A549 (cell line): ENCODE data around the gene ZNF70. TPM values are rescaled to one million over a fixed set of nuclear protein-coding genes. Genes with fewer than 3 reads are reported as not detected.

Experiments used
- ATAC-seq, 2 experiments: fragments of 200-7000 bp in 1 of 2; fragments of >200 bp in 1 of 2; cut with Nextera tagmentation in 1 of 2; cut with Tn5 transposase in 1 of 2; 3 replicates each; pipeline versions ENCODE4 v1.8.0 to v1.9.1; 2018 to 2020; ENCODE audit warnings: mild to moderate bottlenecking in 1 of 2, moderate library complexity in 1 of 2
- CTCF ChIA-PET: fragments of 300-600 bp; sonication (Branson Sonifier 250); formaldehyde crosslinking; extraction: SDS; loops from one replicate; lab custom pipeline; 2021; ENCODE audit warnings: antibody characterized with exemption, inconsistent platforms; lab: Yijun Ruan, JAX
- POLR2A ChIA-PET: fragments of 350-600 bp; formaldehyde crosslinking; extraction: SDS; loops from one replicate; lab custom pipeline; 2021; ENCODE audit warnings: antibody characterized with exemption, inconsistent platforms; lab: Yijun Ruan, JAX
- DNase-seq, 2 experiments: peaks; one replicate each; pipeline versions ENCODE4 v3.0.0 to v3.0.0-alpha.2; 2011 to 2016; ENCODE audit warnings: low read depth in 1 of 2, low spot score in 1 of 2
- FAIRE-seq: peaks from 2 replicates; lab custom pipeline; 2011; peaks lifted over from hg19 to GRCh38; lab: Jason Lieb, UNC
- H3K27ac ChIP-seq, 2 experiments: fragments of >200 bp; sonication (Bioruptor Twin); formaldehyde crosslinking; 3 replicates each; pipeline ENCODE4 v1.5.1; 2016 to 2017
- H3K4me1 ChIP-seq: fragments of >200 bp; sonication (Bioruptor Twin); formaldehyde crosslinking; 3 replicates; pipeline ENCODE4 v1.6.1; 2016
- H3K4me2 ChIP-seq: fragments of >200 bp; sonication (Bioruptor Twin); formaldehyde crosslinking; 3 replicates; pipeline ENCODE4 v1.6.1; 2016
- H3K4me3 ChIP-seq: fragments of >200 bp; sonication (Bioruptor Twin); formaldehyde crosslinking; 3 replicates; pipeline ENCODE4 v1.5.1; 2016
- H3K9me3 ChIP-seq: fragments of >200 bp; sonication (Bioruptor Twin); formaldehyde crosslinking; 3 replicates; pipeline ENCODE4 v1.6.1; 2016
- BHLHE40 ChIP-seq: IDR thresholded peaks from 2 replicates; pipeline ENCODE4 v1.6.1; 2012; ENCODE audit warnings: low read depth, low read length, inconsistent platforms
- CBX8 ChIP-seq: fragments of 200-600 bp; sonication (generic); IDR thresholded peaks from 2 replicates; pipeline ENCODE4 v1.6.1; 2016
- CEBPB ChIP-seq, 2 experiments: fragments of >200 bp in 1 of 2; sonication (Bioruptor Twin) in 1 of 2; formaldehyde crosslinking in 1 of 2; IDR thresholded peaks; 2 replicates each; pipeline ENCODE4 v1.6.1; 2012 to 2016
- CHD2 ChIP-seq: fragments of 150-350 bp; IDR thresholded peaks from 2 replicates; pipeline ENCODE4 v1.6.1; 2014; ENCODE audit warnings: low read length; ENCODE audit not compliant: partially characterized antibody
- CHD4 ChIP-seq: fragments of 200-600 bp; sonication (generic); IDR thresholded peaks from 2 replicates; pipeline ENCODE4 v1.6.1; 2016; ENCODE audit warnings: antibody characterized with exemption, mild to moderate bottlenecking, borderline replicate concordance
- EP300 ChIP-seq, 2 experiments: fragments of >200 bp; sonication (Bioruptor Twin); formaldehyde crosslinking; IDR thresholded peaks; 2 replicates in 1 of 2; 3 replicates in 1 of 2; pipeline ENCODE4 v1.6.1; 2016 to 2017
- FOSB ChIP-seq: fragments of 250-450 bp; sonication (Bioruptor Pico); IDR thresholded peaks from 2 replicates; pipeline ENCODE4 v1.5.0; 2020; ENCODE audit warnings: mild to moderate bottlenecking, moderate library complexity
- FOSL2 ChIP-seq, 2 experiments: fragments of 450-650 bp in 1 of 2; fragments of >200 bp in 1 of 2; sonication (Bioruptor Twin) in 1 of 2; formaldehyde crosslinking; IDR thresholded peaks; 2 replicates each; pipeline versions ENCODE4 v1.5.0 to v1.6.1; 2016 to 2020; ENCODE audit warnings: mild to moderate bottlenecking in 1 of 2, moderate library complexity in 1 of 2
- FOXS1 ChIP-seq: fragments of 250-450 bp; sonication (Bioruptor Pico); IDR thresholded peaks from 2 replicates; pipeline ENCODE4 v1.5.0; 2020; ENCODE audit warnings: mild to moderate bottlenecking, moderate library complexity
- GATA3 ChIP-seq: IDR thresholded peaks from 2 replicates; pipeline ENCODE4 v1.6.1; 2012; ENCODE audit warnings: borderline replicate concordance
- HEYL ChIP-seq: fragments of 250-450 bp; sonication (Bioruptor Pico); IDR thresholded peaks from 2 replicates; pipeline ENCODE4 v1.8.0; 2021; ENCODE audit warnings: mild to moderate bottlenecking, moderate library complexity
- HOXB5 ChIP-seq: fragments of 250-450 bp; sonication (Bioruptor Pico); IDR thresholded peaks from 2 replicates; pipeline ENCODE4 v1.5.0; 2020; ENCODE audit warnings: mild to moderate bottlenecking, moderate library complexity
- KDM1A ChIP-seq: fragments of 200-600 bp; sonication (generic); IDR thresholded peaks from 2 replicates; pipeline ENCODE4 v1.6.1; 2016; ENCODE audit warnings: low read depth, mild to moderate bottlenecking
- KDM5A ChIP-seq: fragments of 200-600 bp; sonication (generic); IDR thresholded peaks from 2 replicates; pipeline ENCODE4 v1.6.1; 2016; ENCODE audit warnings: antibody characterized with exemption, mild to moderate bottlenecking
- MAFK ChIP-seq: fragments of 450-650 bp; IDR thresholded peaks from 2 replicates; pipeline ENCODE4 v1.6.1; 2014; ENCODE audit not compliant: partially characterized antibody
- MAZ ChIP-seq: fragments of 150-350 bp; IDR thresholded peaks from 2 replicates; pipeline ENCODE4 v1.6.1; 2014; ENCODE audit warnings: antibody characterized with exemption, low read depth, low read length, borderline replicate concordance
- NPAS2 ChIP-seq: fragments of 250-450 bp; sonication (Bioruptor Pico); IDR thresholded peaks from 2 replicates; pipeline ENCODE4 v1.8.0; 2022; ENCODE audit warnings: mild to moderate bottlenecking, moderate library complexity, borderline replicate concordance
- PHF8 ChIP-seq: fragments of 200-600 bp; sonication (generic); IDR thresholded peaks from 2 replicates; pipeline ENCODE4 v1.6.1; 2016; ENCODE audit warnings: low read depth, mild to moderate bottlenecking, antibody characterized with exemption, moderate library complexity, borderline replicate concordance
- POLR2A ChIP-seq: IDR thresholded peaks from 2 replicates; pipeline ENCODE4 v1.6.1; 2012; ENCODE audit warnings: mild to moderate bottlenecking, low read length
- REST ChIP-seq: fragments of 200-600 bp; sonication (generic); IDR thresholded peaks from 2 replicates; pipeline ENCODE4 v1.6.1; 2016; ENCODE audit warnings: antibody characterized with exemption, mild to moderate bottlenecking, moderate library complexity
- SMC3 ChIP-seq: fragments of >200 bp; sonication (Bioruptor Twin); formaldehyde crosslinking; IDR thresholded peaks from 3 replicates; pipeline ENCODE4 v1.6.1; 2018; ENCODE audit warnings: inconsistent platforms
- TFCP2L1 ChIP-seq: fragments of 250-450 bp; sonication (Bioruptor Pico); IDR thresholded peaks from 2 replicates; pipeline ENCODE4 v1.5.0; 2021; ENCODE audit warnings: mild to moderate bottlenecking
- TP53 ChIP-seq: fragments of 250-450 bp; sonication (Bioruptor Pico); IDR thresholded peaks from 2 replicates; pipeline ENCODE4 v1.5.0; 2021; ENCODE audit warnings: mild to moderate bottlenecking, moderate library complexity
- ZSCAN20 ChIP-seq: fragments of 250-450 bp; sonication (Bioruptor Pico); IDR thresholded peaks from 2 replicates; pipeline ENCODE4 v1.8.0; 2022; ENCODE audit warnings: mild to moderate bottlenecking, moderate library complexity
- WGBS: methylation state at CpG from one replicate; pipeline ENCODE4 v1.1.6; 2017; ENCODE audit errors: missing lambda C conversion rate; 5-methylcytosine and 5-hydroxymethylcytosine counted together
- polyA plus RNA-seq, 4 experiments: library from polyadenylated mRNA; depleted of rRNA in 3 of 4; stranded (reverse); fragments of >200 nt; fragmentation: RNase III in 1 of 4; extraction: RNeasy Plus Mini Kit Qiagen cat#74134 plus additional on column Dnase treatment in 1 of 4; gene quantifications; 2 replicates in 3 of 4; 3 replicates in 1 of 4; pipeline ENCODE4 v1.2.3, GENCODE V29; 2011 to 2017
- TF ChIP-seq, protein P1 (sequence below): fragments of 250-450 bp; sonication (Bioruptor Pico); IDR thresholded peaks from 2 replicates; pipeline ENCODE4 v1.5.0; 2021; ENCODE audit warnings: mild to moderate bottlenecking, moderate library complexity, borderline replicate concordance
- TF ChIP-seq, protein P2 (sequence below): IDR thresholded peaks from 2 replicates; pipeline ENCODE4 v1.6.1; 2012
- TF ChIP-seq, protein P3 (sequence below): fragments of >200 bp; sonication (Bioruptor Twin); formaldehyde crosslinking; IDR thresholded peaks from 3 replicates; pipeline ENCODE4 v1.6.1; 2016

Gene ZNF70
- polyA plus RNA-seq, 2 of the 4 experiments (the other 2 are of a cell fraction): 0.88 to 1.2 TPM

GRCh38 chr22:23763954-23764353 is 13.0 kb upstream of the ZNF70 start (continued):
- TF ChIP-seq NPAS2: no peak

DNA sequence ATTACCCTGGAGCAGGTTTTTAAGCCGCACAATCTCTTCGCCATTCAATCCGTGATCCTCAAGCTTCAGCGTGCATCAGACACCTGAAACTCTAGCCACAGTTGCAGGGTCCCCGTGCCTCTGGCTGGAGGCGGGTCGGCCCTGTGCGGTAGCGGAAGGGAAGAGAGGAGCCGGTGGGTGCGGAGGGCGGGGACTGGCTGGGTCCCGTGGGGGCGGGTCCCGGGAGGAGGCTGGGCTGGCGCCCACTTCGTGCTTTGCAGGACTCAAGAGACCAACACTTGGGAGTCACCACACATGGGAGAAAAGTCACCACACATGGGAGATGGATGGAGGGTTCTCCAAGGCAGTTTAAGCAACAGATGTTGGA is 12.7 kb upstream of the ZNF70 start:
- no peak overlapping the region for H3K4me3 ChIP-seq
- FAIRE-seq (no peak), ATAC-seq (no peak), DNase-seq (no peak)
- POLR2A ChIA-PET: no interaction called here
- H3K27ac ChIP-seq: no peak overlapping the region
- CTCF ChIA-PET: interaction anchor here (1.1 to 16.9 kb wide), 2 partner anchors 10 to 85 kb away, joined by 3 to 175 read pairs; no protein-coding TSS in a partner anchor
- H3K4me1 ChIP-seq: peaks cover 24% of the 10 kb centered on the region
- TF ChIP-seq PHF8 (no peak), KDM5A (no peak)
- 88% methylated on average over 5 of the region's 17 CpGs for WGBS
- H3K9me3 ChIP-seq: no peaks in the 10 kb centered on the region
- no peak overlapping the region for H3K4me2 ChIP-seq

DNA sequence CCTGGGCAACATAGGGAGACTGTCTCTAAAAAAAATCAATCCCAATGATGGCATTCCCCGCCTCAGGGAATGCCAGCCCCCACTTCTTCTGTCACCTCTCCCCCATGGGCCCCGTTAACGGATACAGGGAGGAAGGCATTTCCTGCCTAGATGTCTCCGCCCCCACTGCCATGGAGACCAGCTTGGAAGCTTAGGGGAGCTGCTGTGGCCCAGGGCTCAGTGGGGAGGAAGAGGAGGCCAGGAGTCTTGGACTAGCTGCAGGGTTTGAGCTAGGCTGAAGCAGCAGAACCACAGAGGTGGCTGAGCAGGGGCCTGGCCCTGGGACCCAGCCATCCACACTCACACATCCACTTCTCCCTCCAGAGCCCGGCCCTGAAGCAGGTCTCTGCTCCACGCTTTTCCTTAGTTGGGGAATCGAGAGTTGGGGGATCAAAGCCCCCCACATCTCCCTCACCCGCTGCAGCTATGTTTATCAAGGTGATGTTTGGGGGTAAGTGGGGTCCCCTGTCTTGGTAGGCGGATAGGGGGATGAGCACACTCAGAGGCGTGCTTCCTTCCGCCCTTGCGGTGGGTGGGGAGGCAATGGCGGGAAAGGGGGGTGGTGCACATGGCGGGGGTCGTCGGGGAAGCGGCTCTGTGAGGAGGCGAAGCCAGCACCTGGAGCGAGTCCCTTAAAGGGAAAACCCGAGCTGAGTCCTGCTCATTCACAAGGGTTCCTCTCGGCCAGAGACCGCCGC is 12.1 kb upstream of the ZNF70 start, which contains the start of gene C22orf15:
TSS of gene C22orf15 (plus strand) at position 149 of the 737 bp plus-strand sequence. CDS start at position 466, 317 bp downstream.
- no peaks in the 10 kb centered on the region for H3K9me3 ChIP-seq
- no peak for DNase-seq
- 0 out of 6 replicates have a peak within 1 kb of the TSS, but pooled peaks of 1 of the 2 experiments have one; percentile 13 for H3K27ac ChIP-seq
- no peak for ATAC-seq
- peaks cover 22% of the 10 kb centered on the region for H3K4me1 ChIP-seq
- no peak for TF ChIP-seq ZSCAN20
- no peak for TF ChIP-seq POLR2A
- no peak for TF ChIP-seq MAZ
- TF ChIP-seq REST: no peak
- TF ChIP-seq TP53 (CRISPR knock-in tag): no peak
- TF ChIP-seq TFCP2L1: no peak
- TF ChIP-seq CHD2: no peak
- TF ChIP-seq, protein P1, sequence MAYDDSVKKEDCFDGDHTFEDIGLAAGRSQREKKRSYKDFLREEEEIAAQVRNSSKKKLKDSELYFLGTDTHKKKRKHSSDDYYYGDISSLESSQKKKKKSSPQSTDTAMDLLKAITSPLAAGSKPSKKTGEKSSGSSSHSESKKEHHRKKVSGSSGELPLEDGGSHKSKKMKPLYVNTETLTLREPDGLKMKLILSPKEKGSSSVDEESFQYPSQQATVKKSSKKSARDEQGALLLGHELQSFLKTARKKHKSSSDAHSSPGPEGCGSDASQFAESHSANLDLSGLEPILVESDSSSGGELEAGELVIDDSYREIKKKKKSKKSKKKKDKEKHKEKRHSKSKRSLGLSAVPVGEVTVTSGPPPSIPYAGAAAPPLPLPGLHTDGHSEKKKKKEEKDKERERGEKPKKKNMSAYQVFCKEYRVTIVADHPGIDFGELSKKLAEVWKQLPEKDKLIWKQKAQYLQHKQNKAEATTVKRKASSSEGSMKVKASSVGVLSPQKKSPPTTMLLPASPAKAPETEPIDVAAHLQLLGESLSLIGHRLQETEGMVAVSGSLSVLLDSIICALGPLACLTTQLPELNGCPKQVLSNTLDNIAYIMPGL: no peak
- TF ChIP-seq FOSB (CRISPR knock-in tag): no peak
- H3K4me3 ChIP-seq: no peak within 1 kb of the TSS
- ChIA-PET CTCF (interaction anchor here (1.1 to 16.9 kb wide), 2 partner anchors 10 to 86 kb away, joined by 3 to 175 read pairs; no protein-coding TSS in a partner anchor), POLR2A (no interaction called here)
- no peak within 1 kb of the TSS for H3K4me2 ChIP-seq
- WGBS: 88% methylated on average over 13 of the region's 23 CpGs
- FAIRE-seq: no peak

DNA sequence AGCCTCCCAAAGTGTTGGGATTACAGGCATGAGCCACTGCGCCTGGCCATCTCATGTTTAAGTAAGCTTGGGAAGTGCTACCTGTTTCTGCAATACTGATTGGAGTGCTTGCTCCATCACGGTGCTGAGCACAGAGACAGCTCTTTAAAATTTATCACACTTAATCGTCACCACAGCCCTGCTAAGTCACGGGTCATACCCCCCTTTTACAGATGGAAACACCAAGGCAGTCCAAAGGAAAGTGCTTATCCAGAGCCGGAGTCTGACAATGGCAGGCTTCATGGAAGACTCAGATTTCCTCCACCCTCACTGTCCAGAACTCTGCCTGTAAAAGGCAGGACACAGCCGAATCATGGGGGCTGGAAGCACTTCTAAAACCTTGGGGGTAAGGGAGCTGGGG is 9.1 kb upstream of the ZNF70 start:
- ATAC-seq (no peak), FAIRE-seq (no peak), DNase-seq (no peak)
- Histone ChIP-seq H3K4me3 (no peak overlapping the region), H3K9me3 (no peaks in the 10 kb centered on the region), H3K4me2 (no peak overlapping the region), H3K27ac (no peak overlapping the region), H3K4me1 (peaks cover 4% of the 10 kb centered on the region; the same call in 2 of the 3 replicates)
- ChIA-PET CTCF (interaction anchor here (3.2 kb wide), 1 partner anchor 7 kb away, joined by 22 read pairs; the partner anchor contains the start of gene CHCHD10), POLR2A (no interaction called here)
- TF ChIP-seq CHD4 (no peak), HEYL (CRISPR knock-in tag) (no peak), CHD2 (no peak), FOXS1 (no peak), FOSL2 (IDR thresholded peaks at IDR 0.05) (no peak), FOSL2 (CRISPR knock-in tag; IDR thresholded peaks at IDR 0.05) (no peak), HOXB5 (CRISPR knock-in tag) (no peak), CEBPB (IDR thresholded peaks at IDR 0.05) (no peak), MAFK (no peak), CBX8 (no peak), KDM1A (no peak), SMC3 (no peak), EP300 (IDR thresholded peaks at IDR 0.05) (no peak), GATA3 (no peak), BHLHE40 (no peak)
- TF ChIP-seq, protein P2, sequence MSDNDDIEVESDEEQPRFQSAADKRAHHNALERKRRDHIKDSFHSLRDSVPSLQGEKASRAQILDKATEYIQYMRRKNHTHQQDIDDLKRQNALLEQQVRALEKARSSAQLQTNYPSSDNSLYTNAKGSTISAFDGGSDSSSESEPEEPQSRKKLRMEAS: no peak
- TF ChIP-seq, protein P3, sequence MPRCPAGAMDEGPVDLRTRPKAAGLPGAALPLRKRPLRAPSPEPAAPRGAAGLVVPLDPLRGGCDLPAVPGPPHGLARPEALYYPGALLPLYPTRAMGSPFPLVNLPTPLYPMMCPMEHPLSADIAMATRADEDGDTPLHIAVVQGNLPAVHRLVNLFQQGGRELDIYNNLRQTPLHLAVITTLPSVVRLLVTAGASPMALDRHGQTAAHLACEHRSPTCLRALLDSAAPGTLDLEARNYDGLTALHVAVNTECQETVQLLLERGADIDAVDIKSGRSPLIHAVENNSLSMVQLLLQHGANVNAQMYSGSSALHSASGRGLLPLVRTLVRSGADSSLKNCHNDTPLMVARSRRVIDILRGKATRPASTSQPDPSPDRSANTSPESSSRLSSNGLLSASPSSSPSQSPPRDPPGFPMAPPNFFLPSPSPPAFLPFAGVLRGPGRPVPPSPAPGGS: no peak
- 96% methylated on average over 6 of the region's 6 CpGs for WGBS
